Kidney capillary endothelial cell (primary cell): ENCODE data around the gene MLLT6.

ENCODE experiments used
- DNase-seq: peaks from one replicate; pipeline ENCODE4 v3.0.0-alpha.2; 2018; ENCODE audit warnings: low spot score

MLLT6 gene

GRCh38 chr17:38768417-38768816 is 63.3 kb downstream of the MLLT6 start:
- no peak for DNase-seq

- DNase-seq, result no peak
Measured at GRCh38 chr17:38773258-38773657, 68.2 kb downstream of the MLLT6 start.

GRCh38 chr17:38777641-38778250 is 72.7 kb downstream of the MLLT6 start:
- no peak for DNase-seq
